Muscle layer of colon (tissue), 2 donors: Measurements from ENCODE around the gene SH2D3C.

ENCODE experiments used
- H3K27ac ChIP-seq: one replicate; pipeline ENCODE4 v1.7.0; 2013; ENCODE audit warnings: low read depth, mild to moderate bottlenecking, low read length, moderate library complexity
- H3K27me3 ChIP-seq, 2 donors: one replicate each; pipeline ENCODE4 v1.7.0; 2013; ENCODE audit warnings: low read length in 2 of 2, mild to moderate bottlenecking in 2 of 2; ENCODE audit not compliant: insufficient read depth in 2 of 2, control insufficient read depth in 1 of 2
- H3K36me3 ChIP-seq: one replicate; pipeline ENCODE4 v1.7.0; 2013; ENCODE audit warnings: mild to moderate bottlenecking, low read length; ENCODE audit not compliant: insufficient read depth
- H3K4me1 ChIP-seq: one replicate; pipeline ENCODE4 v1.7.0; 2013; ENCODE audit warnings: mild to moderate bottlenecking, low read length; ENCODE audit not compliant: insufficient read depth
- H3K4me3 ChIP-seq, 2 donors: one replicate each; pipeline ENCODE4 v1.7.0; 2013; ENCODE audit warnings: low read length in 2 of 2, low read depth in 1 of 2, mild to moderate bottlenecking in 1 of 2, moderate library complexity in 1 of 2
- H3K9ac ChIP-seq: one replicate; pipeline ENCODE4 v1.7.0; 2013; ENCODE audit warnings: low read length
- H3K9me3 ChIP-seq: one replicate; pipeline ENCODE4 v1.7.0; 2013; ENCODE audit warnings: mild to moderate bottlenecking, low read length
- donor health status: abdominal sarcoma.
- donor health status: Adenocarcinoma of cecum.

Gene SH2D3C

DNA sequence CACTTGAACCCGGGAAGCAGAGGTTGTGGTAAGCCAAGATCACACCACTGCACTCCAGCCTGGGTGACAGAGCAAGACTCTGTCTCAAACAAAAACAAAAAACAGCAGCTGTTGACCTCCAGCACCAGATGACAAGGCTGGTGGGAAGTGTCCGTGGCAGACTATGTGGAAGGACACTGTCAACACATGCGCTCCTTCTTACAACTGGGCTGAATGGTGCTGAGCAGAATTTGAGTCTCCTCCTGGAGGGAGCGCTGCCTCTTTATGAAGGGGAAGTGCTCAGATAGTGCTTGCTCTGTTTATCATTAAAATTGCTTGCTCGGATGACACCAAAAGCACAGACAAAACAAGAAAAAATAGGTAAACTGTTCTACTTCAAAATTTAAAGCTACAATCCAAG lies 80.9 kb downstream of the SH2D3C start:
- Histone ChIP-seq H3K36me3 (no peaks in the 10 kb centered on the region), H3K9ac (no peak overlapping the region), H3K27me3 (no peaks in the 10 kb centered on the region), H3K27ac (no peak overlapping the region), H3K9me3 (no peaks in the 10 kb centered on the region), H3K4me1 (peaks cover 11% of the 10 kb centered on the region), H3K4me3 (no peak overlapping the region)

GRCh38 chr9:127694890-127695720 lies 83.4 kb downstream of the SH2D3C start:
- no peak overlapping the region for H3K4me3 ChIP-seq
- peaks cover 8% of the 10 kb centered on the region for H3K4me1 ChIP-seq
- no peak overlapping the region for H3K9ac ChIP-seq
- H3K36me3 ChIP-seq = peaks cover 7% of the 10 kb centered on the region
- H3K27ac ChIP-seq = no peak overlapping the region
- H3K9me3 ChIP-seq = no peaks in the 10 kb centered on the region
- no peaks in the 10 kb centered on the region for H3K27me3 ChIP-seq

- Histone ChIP-seq H3K4me1 (no peaks in the 10 kb centered on the region), H3K27ac (no peak overlapping the region), H3K9ac (no peak overlapping the region), H3K36me3 (peaks cover 7% of the 10 kb centered on the region), H3K4me3 (no peak overlapping the region), H3K27me3 (no peaks in the 10 kb centered on the region), H3K9me3 (no peaks in the 10 kb centered on the region)
Observed at GRCh38 chr9:127693697-127694096, 84.8 kb downstream of the SH2D3C start.

- H3K9me3 ChIP-seq = no peaks in the 10 kb centered on the region
- H3K27ac ChIP-seq = no peak overlapping the region
- H3K36me3 ChIP-seq = peaks cover 7% of the 10 kb centered on the region
- no peaks in the 10 kb centered on the region for H3K27me3 ChIP-seq
- H3K4me3 ChIP-seq = no peak overlapping the region
- no peaks in the 10 kb centered on the region for H3K4me1 ChIP-seq
- no peak overlapping the region for H3K9ac ChIP-seq
Observed at GRCh38 chr9:127693143-127693542, 85.3 kb downstream of the SH2D3C start.

DNA sequence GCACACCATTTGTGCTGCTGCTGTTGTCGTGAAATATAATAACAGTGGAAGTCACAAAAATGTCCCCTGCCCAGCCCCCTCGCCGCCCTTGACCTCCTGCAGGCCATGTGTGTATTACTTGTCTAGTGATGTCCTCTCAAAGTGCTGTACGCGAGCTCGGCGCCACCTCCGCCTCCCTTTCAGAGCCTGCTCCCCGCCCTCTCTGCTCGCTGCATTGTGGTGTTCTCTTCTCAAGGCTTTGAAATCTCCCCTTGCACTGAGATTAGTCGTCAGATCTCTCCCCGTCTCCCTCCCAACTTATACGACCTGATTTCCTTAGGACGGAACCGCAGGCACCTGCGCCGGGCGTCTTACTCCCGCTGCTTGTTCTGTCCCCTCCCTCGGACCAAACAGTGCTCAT lies 86.4 kb downstream of the SH2D3C start:
- Histone ChIP-seq H3K9me3 (no peaks in the 10 kb centered on the region), H3K4me1 (no peaks in the 10 kb centered on the region), H3K27ac (no peak overlapping the region), H3K27me3 (no peaks in the 10 kb centered on the region), H3K9ac (no peak overlapping the region), H3K36me3 (peaks cover 10% of the 10 kb centered on the region), H3K4me3 (no peak overlapping the region)

DNA sequence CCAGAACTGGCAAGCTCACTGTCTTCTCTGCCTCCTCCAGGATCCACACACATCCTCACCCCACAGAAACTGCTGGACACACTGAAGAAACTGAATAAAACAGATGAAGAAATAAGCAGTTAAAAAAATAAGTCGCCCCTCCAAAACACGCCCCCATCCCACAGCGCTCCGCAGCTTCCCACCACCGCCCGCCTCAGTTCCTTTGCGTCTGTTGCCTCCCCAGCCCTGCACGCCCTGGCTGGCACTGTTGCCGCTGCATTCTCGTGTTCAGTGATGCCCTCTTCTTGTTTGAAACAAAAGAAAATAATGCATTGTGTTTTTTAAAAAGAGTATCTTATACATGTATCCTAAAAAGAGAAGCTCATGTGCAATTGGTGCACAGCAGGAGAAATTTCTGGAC lies 87.7 kb downstream of the SH2D3C start:
- Histone ChIP-seq H3K36me3 (peaks cover 22% of the 10 kb centered on the region), H3K4me3 (no peak overlapping the region), H3K27ac (no peak overlapping the region), H3K4me1 (no peaks in the 10 kb centered on the region), H3K9ac (no peak overlapping the region), H3K27me3 (no peaks in the 10 kb centered on the region), H3K9me3 (no peaks in the 10 kb centered on the region)

- H3K36me3 ChIP-seq = peaks cover 27% of the 10 kb centered on the region
- H3K4me1 ChIP-seq = no peaks in the 10 kb centered on the region
- no peaks in the 10 kb centered on the region for H3K27me3 ChIP-seq
- no peak overlapping the region for H3K27ac ChIP-seq
- no peak overlapping the region for H3K4me3 ChIP-seq
- no peaks in the 10 kb centered on the region for H3K9me3 ChIP-seq
- H3K9ac ChIP-seq = no peak overlapping the region
Observed at GRCh38 chr9:127689329-127690000, 89.0 kb downstream of the SH2D3C start.
